ENCODE measurements around the gene SLC26A1. TPM values are rescaled to one million over a fixed set of nuclear protein-coding genes. Genes with fewer than 3 reads are reported as not detected.
"Not testable (repeated sequence)": the region's sequence is repeated elsewhere in the genome, so short reads cannot be mapped to it uniquely, and the experiment has no call there.

Gene SLC26A1
- total RNA-seq, 2 donors from 2014 or later, result 0.37 TPM; not detected in 1

GRCh38 chr4:1000686-1001260 is 7.6 kb upstream of the SLC26A1 start:
- Mint-ChIP-seq H3K27ac (no peak overlapping the region), H3K27me3 (peaks cover 18% of the 10 kb centered on the region), H3K4me1 (no peaks in the 10 kb centered on the region), H3K4me3 (no peak overlapping the region), H3K36me3 (ENCODE audit: low read depth) (no peaks in the 10 kb centered on the region), H3K9me3 (no peaks in the 10 kb centered on the region)
- ATAC-seq (replicated peaks), result no peak

DNA sequence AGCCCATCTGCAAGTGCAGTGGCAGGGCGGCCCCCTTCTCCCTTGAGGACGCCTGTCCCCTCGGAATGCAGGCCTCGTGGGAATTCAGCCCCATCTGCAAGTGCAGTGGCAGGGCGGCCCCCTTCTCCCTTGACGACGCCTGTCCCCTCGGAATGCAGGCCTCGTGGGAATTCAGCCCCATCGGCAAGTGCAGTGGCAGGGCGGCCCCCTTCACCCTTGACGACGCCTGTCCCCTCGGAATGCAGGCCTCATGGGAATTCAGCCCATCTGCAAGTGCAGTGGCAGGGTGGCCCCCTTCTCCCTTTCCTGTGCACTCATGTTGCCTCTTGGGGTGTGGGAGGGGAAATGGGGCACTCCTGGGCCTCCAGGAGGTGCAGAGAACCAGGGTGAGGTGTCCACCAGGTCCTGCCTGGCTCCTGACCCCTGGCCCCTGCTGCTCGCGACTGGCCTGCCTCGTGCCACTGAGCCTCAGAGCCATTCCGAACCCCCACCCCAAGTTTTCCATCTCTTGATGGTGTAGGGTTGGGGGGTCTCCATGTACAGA is 6.8 kb upstream of the SLC26A1 start:
- no peak overlapping the region for H3K4me3 Mint-ChIP-seq
- no peaks in the 10 kb centered on the region for H3K4me1 Mint-ChIP-seq
- ATAC-seq (replicated peaks), result no peak
- H3K36me3 Mint-ChIP-seq (ENCODE audit: low read depth), result no peaks in the 10 kb centered on the region
- H3K27ac Mint-ChIP-seq, result no peak overlapping the region
- H3K27me3 Mint-ChIP-seq, result peaks cover 18% of the 10 kb centered on the region
- no peaks in the 10 kb centered on the region for H3K9me3 Mint-ChIP-seq

- H3K9me3 Mint-ChIP-seq; H3K36me3 Mint-ChIP-seq (ENCODE audit: low read depth); H3K27ac Mint-ChIP-seq; H3K4me3 Mint-ChIP-seq; ATAC-seq (replicated peaks); H3K4me1 Mint-ChIP-seq: not testable (repeated sequence)
- H3K27me3 Mint-ChIP-seq, result peaks cover 13% of the 10 kb centered on the region
Measured at GRCh38 chr4:999240-999863, 6.1 kb upstream of the SLC26A1 start.

GRCh38 chr4:998096-998691 is 5.0 kb upstream of the SLC26A1 start:
- H3K4me1 Mint-ChIP-seq, result no peaks in the 10 kb centered on the region
- H3K9me3 Mint-ChIP-seq, result no peaks in the 10 kb centered on the region
- peaks cover 13% of the 10 kb centered on the region for H3K27me3 Mint-ChIP-seq
- no peak overlapping the region for H3K27ac Mint-ChIP-seq
- no peaks in the 10 kb centered on the region for H3K36me3 Mint-ChIP-seq (ENCODE audit: low read depth)
- H3K4me3 Mint-ChIP-seq, result no peak overlapping the region
- ATAC-seq (replicated peaks), result no peak

- H3K4me1 Mint-ChIP-seq, result no peaks in the 10 kb centered on the region
- no peaks in the 10 kb centered on the region for H3K36me3 Mint-ChIP-seq (ENCODE audit: low read depth)
- peak; percentile 51 for ATAC-seq (replicated peaks)
Measured at GRCh38 chr4:997375-998071, 4.3 kb upstream of the SLC26A1 start.

GRCh38 chr4:996997-997374 is 3.8 kb upstream of the SLC26A1 start:
- no peaks in the 10 kb centered on the region for H3K9me3 Mint-ChIP-seq
- H3K36me3 Mint-ChIP-seq (ENCODE audit: low read depth), result no peaks in the 10 kb centered on the region
- H3K4me1 Mint-ChIP-seq, result no peaks in the 10 kb centered on the region
- peaks cover 13% of the 10 kb centered on the region for H3K27me3 Mint-ChIP-seq
- H3K27ac Mint-ChIP-seq, result no peak overlapping the region
- peak; percentile 6 for ATAC-seq (replicated peaks)
- no peak overlapping the region for H3K4me3 Mint-ChIP-seq

More at GRCh38 chr4:997375-998071, 4.3 kb upstream of the SLC26A1 start:
- no peak overlapping the region for H3K4me3 Mint-ChIP-seq
- H3K27ac Mint-ChIP-seq, result no peak overlapping the region
- H3K27me3 Mint-ChIP-seq, result peaks cover 13% of the 10 kb centered on the region
- H3K9me3 Mint-ChIP-seq, result no peaks in the 10 kb centered on the region

DNA sequence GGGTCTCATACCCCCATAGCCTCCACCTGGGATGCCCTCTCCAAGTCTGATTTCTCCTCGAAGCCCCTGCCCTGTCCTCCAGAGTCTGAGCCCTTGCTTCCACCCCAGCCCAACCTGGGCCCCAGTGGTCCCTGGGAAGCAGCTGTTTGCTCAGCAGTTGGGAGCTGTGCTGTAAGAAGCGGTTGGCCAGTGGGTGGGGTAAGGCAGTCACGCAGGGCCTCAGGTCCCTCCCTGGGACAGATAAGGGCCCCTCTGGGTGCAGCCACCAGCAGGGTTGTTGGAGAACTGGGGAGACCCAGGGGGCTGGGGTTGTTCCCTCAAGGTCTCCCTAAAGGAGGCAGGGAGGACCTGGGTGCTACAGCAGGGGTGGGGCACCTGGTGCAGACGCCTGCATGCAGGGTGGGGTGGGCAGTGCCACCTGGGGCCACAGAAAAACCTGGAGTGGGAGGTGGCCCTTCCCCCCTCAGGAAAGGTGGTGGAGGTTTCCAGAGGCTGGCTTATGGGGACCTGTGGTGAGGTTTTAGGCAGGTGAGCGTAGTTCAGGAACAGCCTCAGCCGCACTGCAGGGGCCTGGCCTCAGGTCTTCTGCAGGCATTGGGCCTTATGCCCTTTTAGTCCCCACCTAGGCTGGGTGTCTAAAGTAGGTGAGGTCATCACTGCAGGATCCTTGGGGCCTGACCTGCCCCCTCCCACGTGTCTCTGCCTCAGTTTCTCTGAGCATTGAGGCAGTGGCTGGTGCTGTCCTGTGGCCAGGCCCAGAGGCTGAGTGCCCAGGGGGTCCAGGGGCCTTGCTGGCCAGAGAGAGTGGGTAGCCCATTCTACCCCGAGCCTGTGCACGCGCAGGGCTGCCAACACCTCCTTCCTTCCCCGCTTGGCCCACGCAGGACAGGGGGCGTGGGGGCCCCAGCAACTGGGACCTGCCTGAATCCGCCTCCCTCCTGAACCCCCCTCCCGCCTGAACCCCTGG is 3.1 kb upstream of the SLC26A1 start:
- Mint-ChIP-seq H3K27ac (no peak overlapping the region), H3K27me3 (peaks cover 13% of the 10 kb centered on the region), H3K4me1 (no peaks in the 10 kb centered on the region), H3K9me3 (no peaks in the 10 kb centered on the region), H3K4me3 (no peak overlapping the region), H3K36me3 (ENCODE audit: low read depth) (no peaks in the 10 kb centered on the region)
- no peak for ATAC-seq (replicated peaks)

- no peaks in the 10 kb centered on the region for H3K4me1 Mint-ChIP-seq
- no peak overlapping the region for H3K4me3 Mint-ChIP-seq
- ATAC-seq (replicated peaks), result no peak
- H3K36me3 Mint-ChIP-seq (ENCODE audit: low read depth), result no peaks in the 10 kb centered on the region
- H3K9me3 Mint-ChIP-seq, result no peaks in the 10 kb centered on the region
- peaks cover 13% of the 10 kb centered on the region for H3K27me3 Mint-ChIP-seq
- no peak overlapping the region for H3K27ac Mint-ChIP-seq
Measured at GRCh38 chr4:995311-996026, 2.3 kb upstream of the SLC26A1 start.

DNA sequence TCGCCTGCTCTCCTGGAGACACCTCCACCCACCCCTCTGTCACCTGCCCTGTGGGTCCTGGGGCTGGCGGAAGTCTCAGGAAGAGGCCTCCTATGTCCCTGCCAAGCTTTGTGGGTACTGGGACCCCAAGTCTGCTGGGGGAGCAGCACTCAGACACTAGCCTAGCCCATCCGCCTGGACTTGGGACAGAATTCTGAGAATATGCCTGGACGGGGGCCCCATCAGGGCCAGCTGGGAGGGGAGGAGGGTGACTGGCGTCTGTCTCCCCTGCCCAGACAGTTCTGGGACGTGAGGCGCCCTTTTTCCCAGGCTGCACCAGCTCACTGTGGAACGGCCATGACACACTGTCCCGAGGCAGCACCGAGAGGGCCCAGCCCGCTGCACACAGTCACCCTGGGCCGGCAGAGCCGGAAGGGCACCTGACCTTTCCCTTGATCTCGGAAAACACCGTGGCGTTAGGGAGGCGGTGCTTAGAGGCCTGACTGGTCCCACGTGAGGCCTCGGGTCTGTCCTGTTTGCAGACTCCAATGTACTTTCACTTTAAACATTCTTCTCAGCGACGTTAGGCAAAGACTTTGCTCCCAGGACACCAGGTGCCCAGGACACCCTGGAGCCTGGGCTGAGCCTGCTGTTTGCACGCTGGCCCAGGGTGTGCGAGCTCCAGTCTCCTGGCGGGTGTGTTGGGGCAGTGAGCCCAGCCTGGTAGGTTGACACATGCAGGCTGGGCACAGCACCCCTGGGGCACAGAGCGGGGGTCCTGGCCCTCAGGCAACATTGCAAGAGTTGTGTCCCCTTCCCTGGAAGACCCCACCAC is 700 bp downstream of the SLC26A1 start:
- Mint-ChIP-seq H3K9me3 (no peaks in the 10 kb centered on the region), H3K4me1 (no peaks in the 10 kb centered on the region), H3K36me3 (ENCODE audit: low read depth) (no peaks in the 10 kb centered on the region), H3K4me3 (no peak overlapping the region), H3K27ac (no peak overlapping the region), H3K27me3 (peaks cover 3% of the 10 kb centered on the region)
- ATAC-seq (replicated peaks), result no peak

DNA sequence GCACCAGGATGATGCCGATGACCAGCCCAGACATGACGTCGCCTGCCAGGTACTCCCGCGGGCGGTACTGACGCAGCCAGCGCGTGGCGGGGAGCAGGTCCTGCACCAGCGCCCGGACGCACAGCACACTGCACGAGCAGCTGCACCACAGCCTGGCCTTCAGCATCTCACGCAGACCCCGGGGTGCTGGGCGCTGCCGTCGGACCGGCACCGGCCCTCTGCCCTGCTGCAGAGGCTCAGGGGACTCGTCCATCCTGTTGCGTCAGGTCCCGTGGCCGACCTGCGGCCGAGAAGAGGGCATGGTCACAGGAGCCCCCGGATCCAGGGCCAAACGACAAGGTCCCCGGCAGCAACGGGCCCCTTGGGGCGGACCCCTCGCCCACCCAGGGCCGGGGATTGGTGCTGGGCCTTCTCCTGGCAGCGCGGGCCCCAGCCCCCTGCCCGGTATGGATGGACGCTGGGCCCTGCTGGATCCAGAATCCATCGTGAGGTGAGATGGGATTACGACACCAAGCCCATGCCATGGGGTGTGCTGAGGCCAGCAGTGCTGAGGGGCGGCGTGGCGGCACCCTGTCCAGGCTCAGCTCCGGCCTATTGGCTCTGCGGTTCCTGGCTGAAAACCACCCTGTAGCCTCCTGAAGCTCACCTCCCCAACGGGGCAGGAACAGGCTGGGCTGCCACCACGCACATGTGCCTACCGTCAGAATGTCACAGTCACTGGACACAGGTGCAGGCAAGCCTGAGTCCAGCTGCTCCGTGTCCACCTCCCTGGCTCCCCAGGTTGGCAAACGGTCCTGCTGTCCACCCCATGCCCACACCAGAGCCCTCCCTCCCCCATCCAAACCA is 1.5 kb downstream of the SLC26A1 start:
- H3K27ac Mint-ChIP-seq, result no peak overlapping the region
- no peaks in the 10 kb centered on the region for H3K9me3 Mint-ChIP-seq
- no peaks in the 10 kb centered on the region for H3K27me3 Mint-ChIP-seq
- H3K4me1 Mint-ChIP-seq, result no peaks in the 10 kb centered on the region
- no peak overlapping the region for H3K4me3 Mint-ChIP-seq
- no peaks in the 10 kb centered on the region for H3K36me3 Mint-ChIP-seq (ENCODE audit: low read depth)
- no peak for ATAC-seq (replicated peaks)

DNA sequence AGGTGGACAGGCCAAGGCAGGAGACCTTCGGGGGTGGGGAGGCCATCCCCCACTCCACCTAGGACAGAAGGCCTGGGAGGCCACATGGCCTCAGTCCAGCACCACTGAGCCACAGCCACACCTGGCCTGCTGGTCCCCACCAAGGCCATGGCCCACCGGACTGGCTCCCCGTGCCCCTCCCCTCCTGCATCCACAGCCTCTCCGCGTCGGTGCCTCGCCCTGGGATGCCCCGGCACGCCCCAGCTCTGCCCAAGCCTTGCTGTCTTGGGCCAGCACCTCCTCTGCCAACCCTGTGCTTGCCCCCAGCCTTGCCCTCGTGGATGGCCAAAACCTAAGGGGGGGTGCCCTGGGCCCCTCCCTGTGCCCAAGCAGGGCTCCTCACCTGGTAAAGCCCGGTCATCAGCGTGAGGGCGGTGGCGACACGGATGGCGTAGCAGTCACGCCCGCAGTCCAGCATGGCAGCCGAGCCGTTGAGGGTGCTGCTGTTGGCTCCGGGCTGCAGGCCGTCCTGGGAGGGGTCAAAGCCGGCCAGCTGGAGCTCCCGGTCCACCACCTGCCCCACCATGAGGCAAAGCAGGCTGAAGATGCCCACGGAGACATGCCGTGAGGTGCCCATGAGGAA is 2.3 kb downstream of the SLC26A1 start:
- no peaks in the 10 kb centered on the region for H3K36me3 Mint-ChIP-seq (ENCODE audit: low read depth)

More for the DNA sequence above, 2.3 kb downstream of the SLC26A1 start:
- no peaks in the 10 kb centered on the region for H3K9me3 Mint-ChIP-seq
- H3K4me3 Mint-ChIP-seq, result no peak overlapping the region
- no peak for ATAC-seq (replicated peaks)
- no peak overlapping the region for H3K27ac Mint-ChIP-seq
- H3K4me1 Mint-ChIP-seq, result no peaks in the 10 kb centered on the region
- no peaks in the 10 kb centered on the region for H3K27me3 Mint-ChIP-seq

Data from activated T-helper 17 cell treated with anti-CD3 and anti-CD28 coated beads, Interleukin-2, amount 50 U/mL, for 72 hours (primary cell).